Activated CD4-positive, alpha-beta T cell treated with anti-CD3 and anti-CD28 coated beads, Interleukin-2, Interleukin-6, amounts not matched to agents 100 ng/mL and 50 ng/mL, durations not matched to agents 16 hours and 8 hours (primary cell): Measurements from ENCODE around the gene RAN.
"Not testable (repeated sequence)": the region's sequence is repeated elsewhere in the genome, so short reads cannot be mapped to it uniquely, and the experiment has no call there.

Experiments
- DNase-seq: peaks from one replicate; pipeline ENCODE4 v3.0.0-alpha.2; 2020

Gene RAN

GRCh38 chr12:130871286-130872178, at the start of gene RAN:
Gene RAN (plus strand): TSS chr12:130872066. CDS start chr12:130872594, 528 bp downstream.
- DNase-seq = peak; percentile 96

- no peak for DNase-seq
These were observed 46.1 kb upstream of the RAN start for GRCh38 chr12:130825771-130826150.

- peak; percentile 71 for DNase-seq
These were observed 45.6 kb upstream of the RAN start for GRCh38 chr12:130826151-130826801.

- DNase-seq = no peak
These were observed 44.4 kb upstream of the RAN start for GRCh38 chr12:130827432-130827831.

GRCh38 chr12:130828895-130829294, 43.0 kb upstream of the RAN start:
- no peak for DNase-seq

GRCh38 chr12:130829391-130830245, 42.2 kb upstream of the RAN start:
- no peak for DNase-seq

- no peak for DNase-seq
These were observed 41.7 kb upstream of the RAN start for GRCh38 chr12:130830246-130830551.

GRCh38 chr12:130831246-130831645, 40.6 kb upstream of the RAN start:
- DNase-seq = no peak

GRCh38 chr12:130831876-130832405, 39.9 kb upstream of the RAN start:
- DNase-seq = no peak

- no peak for DNase-seq
These were observed 39.2 kb upstream of the RAN start for GRCh38 chr12:130832561-130833209.

- no peak for DNase-seq
These were observed 36.9 kb upstream of the RAN start for GRCh38 chr12:130835011-130835410.

GRCh38 chr12:130835436-130835835, 36.4 kb upstream of the RAN start:
- DNase-seq = no peak

GRCh38 chr12:130838284-130838950, 33.4 kb upstream of the RAN start:
- peak; percentile 19 for DNase-seq

GRCh38 chr12:130838951-130839769, 32.7 kb upstream of the RAN start, which contains the start of gene STX2:
Gene STX2 (minus strand): TSS chr12:130839250. CDS start chr12:130839099, 151 bp downstream.
- peak; percentile 93 for DNase-seq

GRCh38 chr12:130839770-130840404, 32.0 kb upstream of the RAN start:
- no peak for DNase-seq

GRCh38 chr12:130846369-130846768, 25.5 kb upstream of the RAN start:
- no peak for DNase-seq

GRCh38 chr12:130847112-130847511, 24.8 kb upstream of the RAN start:
- DNase-seq = no peak

- DNase-seq = not testable (repeated sequence)
These were observed 23.8 kb upstream of the RAN start for GRCh38 chr12:130848105-130848504.

- DNase-seq = not testable (repeated sequence)
These were observed 23.0 kb upstream of the RAN start for GRCh38 chr12:130848785-130849305.
